ENCODE results near the gene HOXB8.

HOXB8 gene

GRCh38 chr17:48578616-48579470, 36.2 kb downstream of the HOXB8 start:
- TF ChIP-seq CTCF (IDR thresholded peaks at IDR 0.05; ENCODE audit: borderline replicate concordance, control extremely low read depth, extremely low read depth, insufficient read depth, missing control alignments), result no peak
- no peak for DNase-seq (ENCODE audit: low spot score)
- in situ Hi-C loops (cut with MboI; ENCODE audit: low sequenced_read_pairs, unreplicated experiment), result no loop called here

GRCh38 chr17:48577946-48578615, 37.0 kb downstream of the HOXB8 start, which contains the start of gene HOXB4:
HOXB4 (minus strand) TSS chr17:48578350; CDS start chr17:48578319, 31 bp downstream.
- TF ChIP-seq CTCF (IDR thresholded peaks at IDR 0.05; ENCODE audit: borderline replicate concordance, control extremely low read depth, extremely low read depth, insufficient read depth, missing control alignments), result no peak
- in situ Hi-C loops (cut with MboI; ENCODE audit: low sequenced_read_pairs, unreplicated experiment), result no loop called here
- DNase-seq (ENCODE audit: low spot score), result peak; percentile 82

GRCh38 chr17:48577330-48577945, 37.7 kb downstream of the HOXB8 start:
- in situ Hi-C loops (cut with MboI; ENCODE audit: low sequenced_read_pairs, unreplicated experiment), result no loop called here
- no peak for TF ChIP-seq CTCF (IDR thresholded peaks at IDR 0.05; ENCODE audit: borderline replicate concordance, control extremely low read depth, extremely low read depth, insufficient read depth, missing control alignments)
- peak; percentile 54 for DNase-seq (ENCODE audit: low spot score)

- DNase-seq (ENCODE audit: low spot score), result no peak
- in situ Hi-C loops (cut with MboI; ENCODE audit: low sequenced_read_pairs, unreplicated experiment), result no loop called here
- no peak for TF ChIP-seq CTCF (IDR thresholded peaks at IDR 0.05; ENCODE audit: borderline replicate concordance, control extremely low read depth, extremely low read depth, insufficient read depth, missing control alignments)
These were observed 38.4 kb downstream of the HOXB8 start for GRCh38 chr17:48576479-48577309.

GRCh38 chr17:48575673-48576478, 39.2 kb downstream of the HOXB8 start:
- TF ChIP-seq CTCF (IDR thresholded peaks at IDR 0.05; ENCODE audit: borderline replicate concordance, control extremely low read depth, extremely low read depth, insufficient read depth, missing control alignments), result no peak
- no peak for DNase-seq (ENCODE audit: low spot score)
- in situ Hi-C loops (cut with MboI; ENCODE audit: low sequenced_read_pairs, unreplicated experiment), result no loop called here

All from GM13976 (cell line).